Astrocyte (in vitro differentiated cells and primary cell): Measurements from ENCODE around the gene FASN.

Experiments
- EZH2 ChIP-seq: IDR thresholded peaks from 2 replicates; pipeline ENCODE4 v1.6.1; 2012; ENCODE audit warnings: mild to moderate bottlenecking, low read length, inconsistent platforms; ENCODE audit not compliant: insufficient read depth
- TF ChIP-seq, protein P1 (sequence below): IDR thresholded peaks from 2 replicates; pipeline ENCODE4 v1.5.1; 2011; ENCODE audit warnings: low read depth, mild to moderate bottlenecking, inconsistent platforms, low read length, moderate library complexity; ENCODE audit not compliant: insufficient read depth

DNA sequence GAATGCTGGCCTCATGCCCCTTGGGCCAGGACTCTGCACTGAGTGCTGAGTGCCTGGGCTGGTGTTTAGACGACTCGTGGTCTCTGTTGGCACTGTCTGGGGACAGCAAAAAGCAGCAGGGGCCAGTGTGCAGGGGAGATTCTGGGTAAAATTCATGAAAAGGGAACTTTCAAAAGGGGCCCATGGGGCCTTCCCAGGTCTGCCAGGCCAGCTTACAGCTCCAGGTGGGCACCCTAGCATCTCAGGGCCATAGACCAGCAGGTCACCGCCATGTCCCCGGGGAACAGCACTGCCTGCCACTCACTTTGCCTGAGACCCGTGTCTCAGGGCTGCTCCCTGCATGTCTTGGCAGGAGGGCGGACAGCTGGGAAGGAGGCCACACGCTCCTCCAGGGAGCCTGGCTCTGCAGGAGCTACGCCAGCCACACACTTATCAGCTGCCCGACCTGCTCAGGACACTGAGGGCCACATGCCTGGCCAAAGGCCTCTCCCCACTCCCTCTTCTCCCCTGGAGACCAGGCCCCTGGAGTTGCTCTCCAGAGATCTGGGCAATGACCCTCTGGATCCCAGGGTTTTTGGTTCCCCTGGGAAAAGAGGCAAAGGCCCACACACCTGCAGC, 8.8 kb upstream of the FASN start:
- TF ChIP-seq, protein P1, sequence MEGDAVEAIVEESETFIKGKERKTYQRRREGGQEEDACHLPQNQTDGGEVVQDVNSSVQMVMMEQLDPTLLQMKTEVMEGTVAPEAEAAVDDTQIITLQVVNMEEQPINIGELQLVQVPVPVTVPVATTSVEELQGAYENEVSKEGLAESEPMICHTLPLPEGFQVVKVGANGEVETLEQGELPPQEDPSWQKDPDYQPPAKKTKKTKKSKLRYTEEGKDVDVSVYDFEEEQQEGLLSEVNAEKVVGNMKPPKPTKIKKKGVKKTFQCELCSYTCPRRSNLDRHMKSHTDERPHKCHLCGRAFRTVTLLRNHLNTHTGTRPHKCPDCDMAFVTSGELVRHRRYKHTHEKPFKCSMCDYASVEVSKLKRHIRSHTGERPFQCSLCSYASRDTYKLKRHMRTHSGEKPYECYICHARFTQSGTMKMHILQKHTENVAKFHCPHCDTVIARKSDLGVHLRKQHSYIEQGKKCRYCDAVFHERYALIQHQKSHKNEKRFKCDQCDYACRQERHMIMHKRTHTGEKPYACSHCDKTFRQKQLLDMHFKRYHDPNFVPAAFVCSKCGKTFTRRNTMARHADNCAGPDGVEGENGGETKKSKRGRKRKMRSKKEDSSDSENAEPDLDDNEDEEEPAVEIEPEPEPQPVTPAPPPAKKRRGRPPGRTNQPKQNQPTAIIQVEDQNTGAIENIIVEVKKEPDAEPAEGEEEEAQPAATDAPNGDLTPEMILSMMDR = no peak
- TF ChIP-seq EZH2 = no peak
